Transverse colon (tissue), 4 donors: ENCODE results near the gene PUS7. TPM values are rescaled to one million over a fixed set of nuclear protein-coding genes. Genes with fewer than 3 reads are reported as not detected.

Experiments used
- DNase-seq: peaks from one replicate; pipeline ENCODE4 v3.0.0-alpha.2; 2019
- H3K27ac ChIP-seq, 4 donors: fragments of 200-600 bp; sonication (generic); 2 replicates each; pipeline ENCODE4 v1.5.1; 2016 to 2018; ENCODE audit warnings: inconsistent platforms in 4 of 4
- H3K27me3 ChIP-seq: fragments of 200-600 bp; sonication (generic); 2 replicates; pipeline ENCODE4 v1.5.1; 2017; ENCODE audit warnings: inconsistent platforms
- H3K36me3 ChIP-seq, 4 donors: fragments of 200-600 bp; sonication (generic); 2 replicates each; pipeline ENCODE4 v1.5.1; 2017 to 2019; ENCODE audit warnings: inconsistent platforms in 4 of 4
- H3K4me1 ChIP-seq, 4 donors: fragments of 200-600 bp; sonication (generic); 2 replicates each; pipeline ENCODE4 v1.5.1; 2017 to 2020; ENCODE audit warnings: inconsistent platforms in 4 of 4
- H3K4me3 ChIP-seq, 4 donors: fragments of 200-600 bp; sonication (generic); 1 replicate in 1 of 4; 2 replicates in 3 of 4; pipeline versions ENCODE4 v1.5.1 to v1.6.1; 2017 to 2019; ENCODE audit warnings: inconsistent platforms in 4 of 4
- H3K9me3 ChIP-seq, 2 donors: fragments of 200-600 bp; sonication (generic); 2 replicates each; pipeline ENCODE4 v1.5.1; 2017 to 2019; ENCODE audit warnings: inconsistent platforms in 2 of 2
- EP300 ChIP-seq: sonication (generic); formaldehyde crosslinking; IDR thresholded peaks from one replicate; pipeline ENCODE4 v1.6.1; 2017; ENCODE audit warnings: antibody characterized with exemption, low read depth
- POLR2A ChIP-seq: fragments of 450-650 bp; IDR thresholded peaks from one replicate; pipeline ENCODE4 v1.6.1; 2016; ENCODE audit warnings: antibody characterized with exemption, mild to moderate bottlenecking, moderate library complexity
- POLR2AphosphoS5 ChIP-seq, 3 donors: sonication (generic); formaldehyde crosslinking; IDR thresholded peaks; one replicate each; pipeline ENCODE4 v1.6.1; 2016; ENCODE audit warnings: antibody characterized with exemption in 3 of 3
- WGBS, 2 donors: methylation state at CpG; one replicate each; pipeline ENCODE4 v1.1.5; 2018; ENCODE audit warnings: low coverage in 1 of 2; 5-methylcytosine and 5-hydroxymethylcytosine counted together
- in situ Hi-C, 4 donors: fragments of 200-750 bp; cut with MboI; loops; one replicate each; pipeline versions ENCODE4 v1.15.0 to v1.15.1; 2017; ENCODE audit warnings: low sequenced_read_pairs in 3 of 4, low pct_ligation_motif_present in 1 of 4, low pct_unique_long_range_greater_than_20kb in 1 of 4
- intact Hi-C: fragments of 100-400 bp; cut with DNase I; formaldehyde crosslinking; loops from one replicate; pipeline ENCODE4 v1.15.1; 2023; ENCODE audit warnings: low total_unique reads
- total RNA-seq, 4 donors: library from RNA; depleted of rRNA; stranded (reverse); fragments of >200 nt; gene quantifications; one replicate each; pipeline ENCODE4 v1.1.0, GENCODE V29; 2016
- TF ChIP-seq, protein P1 (sequence below), 5 experiments: fragments of 200-600 bp in 3 of 5; fragments of 450-650 bp in 2 of 5; sonication (generic) in 3 of 5; IDR thresholded peaks; 1 replicate in 2 of 5; 2 replicates in 3 of 5; pipeline ENCODE4 v1.5.1; 2016 to 2017; ENCODE audit warnings: antibody characterized with exemption in 5 of 5, inconsistent platforms in 3 of 5, mild to moderate bottlenecking in 2 of 5, moderate library complexity in 1 of 5

PUS7 gene
- total RNA-seq, 4 donors from 2014 or later = 1.9 to 7.0 (median 4.9) TPM

DNA sequence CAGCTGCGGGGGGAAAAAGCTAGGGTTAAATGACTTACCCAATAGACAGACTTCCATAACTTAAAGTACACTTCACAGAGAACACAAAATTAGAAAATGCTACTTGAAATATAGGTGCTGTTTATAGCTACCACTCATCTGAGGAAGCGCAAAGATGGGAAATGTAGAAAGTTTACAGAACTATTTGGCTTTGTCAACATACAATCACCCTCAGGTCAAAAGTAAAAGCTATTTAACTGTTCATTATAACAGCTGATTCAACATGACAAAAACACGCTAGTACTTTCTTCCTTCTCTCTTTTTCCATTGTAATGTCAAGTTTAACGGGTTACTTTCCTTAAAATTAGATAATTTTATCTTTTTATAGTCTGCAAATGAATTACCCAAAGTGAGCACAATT is 51.2 kb downstream of the PUS7 start:
- intact Hi-C loops = no loop called here
- Histone ChIP-seq H3K27me3 (no peaks in the 10 kb centered on the region), H3K36me3 (no peaks in the 10 kb centered on the region), H3K4me3 (no peak overlapping the region), H3K4me1 (no peaks in the 10 kb centered on the region), H3K27ac (no peak overlapping the region), H3K9me3 (no peaks in the 10 kb centered on the region)
- no peak for DNase-seq
- in situ Hi-C loops = no loop called here
- TF ChIP-seq, protein P1, sequence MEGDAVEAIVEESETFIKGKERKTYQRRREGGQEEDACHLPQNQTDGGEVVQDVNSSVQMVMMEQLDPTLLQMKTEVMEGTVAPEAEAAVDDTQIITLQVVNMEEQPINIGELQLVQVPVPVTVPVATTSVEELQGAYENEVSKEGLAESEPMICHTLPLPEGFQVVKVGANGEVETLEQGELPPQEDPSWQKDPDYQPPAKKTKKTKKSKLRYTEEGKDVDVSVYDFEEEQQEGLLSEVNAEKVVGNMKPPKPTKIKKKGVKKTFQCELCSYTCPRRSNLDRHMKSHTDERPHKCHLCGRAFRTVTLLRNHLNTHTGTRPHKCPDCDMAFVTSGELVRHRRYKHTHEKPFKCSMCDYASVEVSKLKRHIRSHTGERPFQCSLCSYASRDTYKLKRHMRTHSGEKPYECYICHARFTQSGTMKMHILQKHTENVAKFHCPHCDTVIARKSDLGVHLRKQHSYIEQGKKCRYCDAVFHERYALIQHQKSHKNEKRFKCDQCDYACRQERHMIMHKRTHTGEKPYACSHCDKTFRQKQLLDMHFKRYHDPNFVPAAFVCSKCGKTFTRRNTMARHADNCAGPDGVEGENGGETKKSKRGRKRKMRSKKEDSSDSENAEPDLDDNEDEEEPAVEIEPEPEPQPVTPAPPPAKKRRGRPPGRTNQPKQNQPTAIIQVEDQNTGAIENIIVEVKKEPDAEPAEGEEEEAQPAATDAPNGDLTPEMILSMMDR (IDR thresholded peaks at IDR 0.05) = no peak
- TF ChIP-seq EP300 = no peak
- TF ChIP-seq POLR2AphosphoS5 (IDR thresholded peaks at IDR 0.05) = no peak
- 89 to 92% methylated on average over 4 of the region's 4 CpGs for WGBS, 2 donors

DNA sequence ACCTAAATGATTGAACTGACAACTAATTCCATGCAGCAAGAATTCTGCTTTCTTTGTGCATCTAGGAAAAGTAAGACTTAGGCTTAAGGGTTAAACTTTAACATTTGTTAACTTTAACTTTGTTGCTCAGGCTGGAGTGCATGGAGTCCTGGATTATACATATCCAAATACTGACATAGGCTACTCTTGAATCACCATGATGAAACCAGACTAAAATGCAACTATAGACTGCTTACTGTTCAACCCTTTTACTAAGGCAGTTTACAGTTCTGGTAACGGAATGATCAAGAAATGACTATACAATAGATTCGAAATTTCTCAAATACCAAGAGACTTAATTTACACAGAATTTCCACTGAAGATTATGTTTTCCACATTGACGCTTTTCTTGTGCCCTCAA is 52.0 kb downstream of the PUS7 start:
- TF ChIP-seq EP300 (no peak), POLR2A (no peak), POLR2AphosphoS5 (IDR thresholded peaks at IDR 0.05) (no peak)
- TF ChIP-seq, protein P1 (IDR thresholded peaks at IDR 0.05) = no peak
- H3K27ac ChIP-seq = no peak overlapping the region
- H3K36me3 ChIP-seq = no peaks in the 10 kb centered on the region
- DNase-seq = no peak
- intact Hi-C loops (no loop called here), in situ Hi-C loops (no loop called here)
- H3K4me1 ChIP-seq = no peaks in the 10 kb centered on the region
- 93 to 94% methylated on average over 3 of the region's 3 CpGs for WGBS, 2 donors
- no peaks in the 10 kb centered on the region for H3K9me3 ChIP-seq
- H3K27me3 ChIP-seq = no peaks in the 10 kb centered on the region
- no peak overlapping the region for H3K4me3 ChIP-seq

DNA sequence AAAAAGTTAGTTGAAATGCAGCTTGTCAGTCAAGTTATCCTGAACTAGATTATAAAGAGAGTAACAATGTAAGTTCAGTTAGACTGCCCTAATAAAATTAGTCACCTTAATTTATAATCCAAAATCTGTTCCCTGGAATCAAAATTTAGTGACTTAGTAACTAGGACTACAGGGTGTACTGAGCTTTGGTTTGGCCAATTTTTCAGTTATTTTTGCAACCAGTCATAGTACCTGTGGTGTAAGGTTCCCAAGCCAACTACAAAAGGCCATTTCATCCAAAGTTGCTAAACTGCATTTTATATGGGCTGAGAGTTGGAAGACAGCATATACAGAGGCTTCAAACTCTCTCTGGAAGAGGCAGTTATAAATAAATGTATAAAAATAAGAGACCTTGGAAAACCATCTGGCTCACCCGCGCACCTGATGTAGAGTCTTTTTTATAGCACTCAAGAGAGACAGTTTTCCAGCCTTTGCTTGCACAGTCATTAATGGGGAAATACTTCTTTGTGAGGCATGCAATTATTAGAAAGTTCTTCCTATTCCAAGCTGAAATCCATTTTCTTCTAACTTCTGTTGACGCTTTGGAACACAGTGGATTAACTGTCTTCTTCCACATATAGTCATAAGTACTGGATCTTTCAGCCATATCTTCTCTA is 59.2 kb downstream of the PUS7 start:
- H3K9me3 ChIP-seq = no peaks in the 10 kb centered on the region
- H3K4me3 ChIP-seq = no peak overlapping the region
- in situ Hi-C loops = no loop called here
- no peaks in the 10 kb centered on the region for H3K27me3 ChIP-seq
- no peak overlapping the region for H3K27ac ChIP-seq
- TF ChIP-seq POLR2AphosphoS5 (IDR thresholded peaks at IDR 0.05) = no peak
- TF ChIP-seq, protein P1 (IDR thresholded peaks at IDR 0.05) = no peak
- TF ChIP-seq POLR2A = no peak
- TF ChIP-seq EP300 = no peak
- H3K4me1 ChIP-seq = no peaks in the 10 kb centered on the region
- DNase-seq = no peak
- no peaks in the 10 kb centered on the region for H3K36me3 ChIP-seq
- intact Hi-C loops = no loop called here
- WGBS, 2 donors = 92 to 100% methylated on average over 3 of the region's 3 CpGs

DNA sequence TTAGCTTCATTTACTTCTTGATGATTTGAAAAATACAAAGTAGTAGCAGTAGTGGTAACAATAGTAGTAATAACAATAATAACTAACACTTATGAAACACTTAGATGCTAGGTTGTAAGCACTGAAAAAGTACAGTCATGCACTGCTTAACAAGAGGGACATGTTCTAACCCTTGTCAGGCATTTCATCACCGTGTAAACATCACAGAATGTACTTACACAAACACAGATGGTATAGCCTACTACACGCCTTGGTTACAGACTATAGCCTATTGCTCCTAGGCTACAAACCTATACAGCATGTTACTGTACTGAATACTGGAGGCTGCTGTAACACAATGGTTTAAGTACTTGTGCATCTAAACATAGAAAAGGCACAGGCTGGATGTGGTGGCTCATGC is 60.6 kb downstream of the PUS7 start:
- TF ChIP-seq POLR2AphosphoS5 (IDR thresholded peaks at IDR 0.05) = no peak
- TF ChIP-seq, protein P1 (IDR thresholded peaks at IDR 0.05) = no peak
- TF ChIP-seq EP300 = no peak
- no peak for TF ChIP-seq POLR2A
- no peaks in the 10 kb centered on the region for H3K27me3 ChIP-seq
- no peak overlapping the region for H3K27ac ChIP-seq
- no peaks in the 10 kb centered on the region for H3K4me1 ChIP-seq
- H3K9me3 ChIP-seq = no peaks in the 10 kb centered on the region
- H3K36me3 ChIP-seq = no peaks in the 10 kb centered on the region
- in situ Hi-C loops = no loop called here
- H3K4me3 ChIP-seq = no peak overlapping the region
- no peak for DNase-seq
- 64% methylated on average over 2 of the region's 2 CpGs; no CpG with 5 or more reads in 1 of the 2 donors for whole genome bisulfite sequencing, 2 donors
- intact Hi-C loops = no loop called here
